ENCODE measurements around the gene NDUFS2.

The NDUFS2 gene

DNA sequence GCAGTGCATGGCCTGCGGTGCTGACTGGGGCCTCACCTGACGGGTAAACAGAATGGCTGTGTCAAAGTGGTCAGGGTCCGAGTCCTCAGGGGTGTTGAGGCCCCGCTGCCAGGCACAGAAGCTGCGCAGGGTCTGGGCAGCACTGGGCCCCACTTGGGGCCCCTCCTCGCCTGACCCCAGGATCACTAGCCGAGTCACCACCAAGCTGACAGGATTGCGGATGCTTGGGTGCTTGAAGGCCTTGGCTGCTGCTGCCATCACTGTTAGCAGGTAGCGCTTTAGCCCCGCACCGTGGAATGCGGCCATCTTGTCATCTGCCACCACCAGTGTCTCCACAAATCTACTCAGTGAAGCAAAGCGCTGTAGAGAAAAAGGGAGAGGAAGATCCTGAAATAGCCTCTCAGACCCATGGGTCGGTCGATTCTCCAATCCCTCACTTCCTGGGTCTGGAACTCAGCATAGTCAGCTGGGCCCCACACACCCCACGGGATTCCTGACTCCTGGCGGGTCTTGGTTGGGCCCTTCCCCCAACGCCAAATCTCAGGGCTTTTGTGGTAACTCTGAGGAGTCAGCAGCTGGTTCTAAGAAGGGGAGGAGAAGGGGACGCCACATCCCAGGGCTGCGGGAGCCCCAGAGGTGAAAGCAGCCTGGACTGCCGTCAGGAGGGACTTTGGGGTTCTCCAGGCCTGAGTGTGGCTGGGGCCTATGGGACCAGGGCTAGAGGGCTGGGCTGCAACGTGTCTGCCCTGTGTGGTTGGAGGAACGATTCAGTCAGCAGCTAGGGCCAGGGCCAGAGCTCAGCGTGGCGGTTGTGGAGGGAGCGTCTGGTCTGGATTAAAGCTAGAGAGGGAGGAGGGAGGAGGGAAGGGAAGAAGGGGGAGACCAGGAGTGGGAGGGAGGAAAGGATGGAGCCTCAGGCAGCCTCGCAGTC is 5.4 kb upstream of the NDUFS2 start:
- DNase-seq: peak; percentile 96

DNA sequence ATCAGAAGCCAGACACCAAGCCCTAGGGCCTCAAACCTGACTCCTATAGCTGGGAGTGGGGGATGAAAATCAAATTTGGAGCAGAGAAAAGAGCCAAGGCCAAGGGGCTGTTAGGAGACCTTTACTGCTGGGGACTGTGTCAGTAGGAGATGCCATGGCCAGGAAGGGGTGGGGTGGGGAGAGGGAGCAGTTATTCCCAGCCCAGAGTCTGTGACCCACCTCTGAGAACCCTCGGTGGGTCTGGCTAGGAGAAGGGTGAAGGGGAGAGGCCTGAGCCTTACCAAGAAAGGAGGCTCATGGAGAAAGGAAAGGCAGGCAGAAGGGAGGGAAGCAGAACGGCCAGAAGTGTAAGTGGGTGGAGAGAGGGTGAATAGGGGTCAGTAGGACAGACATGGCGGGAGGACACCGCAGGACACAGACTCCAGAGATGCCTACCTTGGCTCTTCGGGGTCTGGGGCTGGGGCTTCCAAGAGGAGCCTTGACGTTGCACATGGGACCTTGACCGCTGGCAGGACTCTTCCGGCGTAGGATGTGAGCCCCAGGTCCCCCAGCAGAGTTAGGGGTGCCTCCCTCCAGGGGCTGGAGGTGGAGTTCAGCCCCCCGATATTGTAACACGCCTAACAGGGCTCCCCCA is 4.5 kb upstream of the NDUFS2 start:
- no peak for DNase-seq

DNA sequence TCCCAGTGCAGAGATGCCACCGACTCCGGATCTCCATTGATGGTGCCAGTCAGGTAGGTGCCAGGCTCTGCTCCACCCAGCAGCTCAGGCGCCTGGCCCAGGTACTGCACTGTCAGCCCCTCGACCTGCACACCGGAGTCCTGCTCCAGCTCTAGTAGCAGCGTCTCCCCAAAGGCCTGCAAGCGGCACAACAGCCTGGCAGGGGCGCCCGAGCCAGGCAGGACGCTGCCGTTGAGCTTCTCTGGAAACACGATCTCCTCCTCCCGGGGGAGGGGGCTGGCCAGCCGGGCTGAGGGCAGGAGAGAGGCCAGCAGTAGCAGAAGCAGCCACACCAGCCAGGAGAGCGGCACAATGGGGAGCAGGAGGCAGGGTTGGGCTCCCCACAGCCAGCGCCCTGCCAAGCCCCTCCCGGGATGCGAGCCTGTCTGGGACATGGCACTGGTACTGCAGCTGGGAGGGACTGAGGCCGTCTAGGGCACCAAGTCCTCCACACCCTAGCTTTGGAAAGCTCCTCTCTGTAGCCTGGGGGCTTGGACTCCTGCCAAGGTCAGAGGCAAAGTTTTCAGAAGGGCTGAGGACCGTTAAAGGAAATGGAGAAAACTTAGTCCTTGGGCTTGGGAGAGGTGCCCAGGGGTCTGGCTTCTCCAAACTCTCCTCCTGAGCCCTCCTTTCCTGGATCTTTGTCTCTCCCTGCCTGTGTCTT is 3.8 kb upstream of the NDUFS2 start:
- peak; percentile 64 for DNase-seq

DNA sequence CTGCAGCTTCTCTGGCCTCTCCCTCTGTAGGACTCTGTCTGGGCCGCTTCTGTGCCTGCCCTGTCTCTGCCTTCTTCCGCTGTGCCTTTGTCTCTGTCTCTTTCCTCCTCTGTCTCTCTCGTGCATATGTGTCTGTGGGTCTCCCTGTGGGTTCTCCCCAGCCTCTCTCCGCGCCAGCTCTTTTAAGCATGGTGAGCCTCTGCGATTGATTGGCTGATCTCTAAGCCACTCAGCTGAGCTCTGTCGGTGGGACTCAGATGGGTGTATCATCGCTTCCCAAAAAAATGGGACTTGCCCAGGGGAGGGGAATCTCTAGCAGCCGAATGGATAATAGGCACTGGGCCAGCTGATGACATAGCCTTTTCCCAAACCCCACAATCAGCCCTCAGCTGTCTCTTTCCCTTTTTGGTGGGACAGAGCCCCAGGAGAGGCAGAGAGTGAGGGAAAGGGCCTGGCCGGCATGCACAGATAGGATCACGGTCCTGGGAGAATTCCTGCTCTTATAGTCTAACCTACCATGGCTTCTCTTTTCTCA is 3.2 kb upstream of the NDUFS2 start, which contains the start of gene ADAMTS4:
ADAMTS4 (minus strand) TSS at position 158 of the 535 bp plus-strand sequence. CDS start 427 bp downstream, outside the sequence.
- DNase-seq: peak; percentile 77

DNA sequence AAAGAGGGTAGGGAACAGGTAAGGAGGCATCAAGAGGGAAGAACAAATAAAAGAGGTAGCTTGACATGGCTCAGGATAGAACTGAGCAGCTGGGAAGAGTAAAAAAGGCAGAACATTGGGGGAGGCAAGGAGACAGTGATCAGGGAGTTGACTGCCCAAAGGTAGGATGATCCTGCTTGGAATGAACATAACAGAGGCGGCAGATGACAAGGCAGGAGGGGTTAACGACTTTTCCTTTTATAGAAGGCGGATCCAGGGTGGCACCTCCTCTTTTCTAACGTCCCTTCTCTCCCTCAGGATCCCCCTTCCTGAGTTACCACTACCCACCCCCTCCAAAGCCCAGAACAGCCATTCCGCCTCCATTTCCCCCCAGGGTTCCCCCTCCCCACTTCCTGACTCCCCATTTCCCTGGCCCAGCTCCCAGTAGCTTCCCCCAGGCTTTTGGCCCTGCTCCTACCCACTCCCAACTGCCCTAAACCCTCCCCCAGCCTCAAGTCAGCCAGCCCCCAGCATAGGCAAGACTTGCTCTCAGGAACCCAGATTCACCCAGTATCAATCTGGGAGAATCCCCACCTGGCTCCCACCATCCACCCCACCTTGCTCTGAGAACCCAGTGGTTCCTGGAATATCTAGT is 2.5 kb upstream of the NDUFS2 start:
- peak; percentile 26 for DNase-seq

DNA sequence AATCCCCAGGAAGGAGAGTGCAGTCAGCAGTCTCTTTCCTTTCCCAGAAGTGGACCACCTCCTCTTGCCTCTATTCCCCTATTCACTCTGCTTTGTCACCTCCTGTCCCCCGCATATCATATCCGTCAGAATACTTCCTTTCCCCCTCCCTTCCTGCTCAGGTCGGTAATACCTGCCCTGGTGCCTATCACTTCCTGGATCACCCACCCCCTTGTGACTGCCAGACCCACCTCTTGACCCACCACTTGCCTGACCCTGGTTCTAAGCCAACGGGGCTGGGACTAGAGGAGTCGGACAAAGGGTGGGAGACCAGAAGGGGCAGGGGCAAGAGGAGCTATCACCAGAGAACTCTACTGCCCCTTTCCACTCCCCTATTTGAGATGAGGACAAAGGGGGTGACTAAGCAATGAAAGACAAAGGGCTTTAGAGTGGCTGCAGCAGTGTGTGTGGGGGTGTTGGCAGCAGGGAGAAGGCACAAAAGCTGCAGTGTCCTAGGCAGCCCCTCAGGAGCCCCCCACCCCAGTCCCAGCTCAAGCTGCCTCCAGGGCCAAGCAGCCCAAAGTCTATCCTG is 1.7 kb upstream of the NDUFS2 start:
- no peak for DNase-seq

DNA sequence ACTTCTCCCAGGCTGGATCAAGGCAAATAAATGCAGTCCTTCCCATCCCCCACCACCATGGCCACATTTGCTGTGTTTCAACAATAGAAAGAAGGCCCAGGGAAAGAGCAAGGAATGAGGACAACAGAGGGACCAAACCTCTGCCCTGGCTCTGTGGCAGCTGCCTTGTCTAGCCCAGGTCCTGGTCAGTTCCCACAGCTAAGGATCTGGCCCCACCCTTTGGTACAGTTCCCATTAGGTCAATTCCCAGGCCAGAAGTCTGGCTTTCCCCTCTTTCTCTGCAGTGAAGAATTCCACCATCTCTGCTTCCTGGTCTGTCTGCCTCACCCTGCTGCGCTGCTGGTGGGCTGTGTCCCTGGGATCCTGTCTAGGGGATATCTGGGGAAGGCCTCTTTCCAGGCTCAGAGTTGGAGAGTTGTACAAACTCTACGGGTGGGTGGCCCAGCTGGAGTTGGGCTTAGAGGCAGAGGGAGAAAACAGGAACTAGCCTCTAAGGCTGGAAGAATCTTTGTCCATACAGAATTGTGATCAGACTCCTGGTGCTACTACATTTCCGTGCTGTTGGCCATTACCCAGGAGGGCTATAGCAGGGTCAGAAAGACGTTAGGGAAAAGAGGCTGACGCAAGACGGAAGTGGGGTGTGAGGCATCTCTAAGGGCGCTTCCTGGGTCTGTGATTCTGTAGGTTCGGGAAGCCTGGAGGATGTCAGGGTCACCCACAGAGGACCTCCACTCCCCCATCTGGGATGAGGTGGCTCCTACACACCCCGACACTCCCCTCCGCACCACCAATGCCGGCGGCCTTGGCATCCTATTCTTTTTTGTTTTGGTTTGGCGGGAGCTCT is 953 bp upstream of the NDUFS2 start:
- peak; percentile 32 for DNase-seq

DNA sequence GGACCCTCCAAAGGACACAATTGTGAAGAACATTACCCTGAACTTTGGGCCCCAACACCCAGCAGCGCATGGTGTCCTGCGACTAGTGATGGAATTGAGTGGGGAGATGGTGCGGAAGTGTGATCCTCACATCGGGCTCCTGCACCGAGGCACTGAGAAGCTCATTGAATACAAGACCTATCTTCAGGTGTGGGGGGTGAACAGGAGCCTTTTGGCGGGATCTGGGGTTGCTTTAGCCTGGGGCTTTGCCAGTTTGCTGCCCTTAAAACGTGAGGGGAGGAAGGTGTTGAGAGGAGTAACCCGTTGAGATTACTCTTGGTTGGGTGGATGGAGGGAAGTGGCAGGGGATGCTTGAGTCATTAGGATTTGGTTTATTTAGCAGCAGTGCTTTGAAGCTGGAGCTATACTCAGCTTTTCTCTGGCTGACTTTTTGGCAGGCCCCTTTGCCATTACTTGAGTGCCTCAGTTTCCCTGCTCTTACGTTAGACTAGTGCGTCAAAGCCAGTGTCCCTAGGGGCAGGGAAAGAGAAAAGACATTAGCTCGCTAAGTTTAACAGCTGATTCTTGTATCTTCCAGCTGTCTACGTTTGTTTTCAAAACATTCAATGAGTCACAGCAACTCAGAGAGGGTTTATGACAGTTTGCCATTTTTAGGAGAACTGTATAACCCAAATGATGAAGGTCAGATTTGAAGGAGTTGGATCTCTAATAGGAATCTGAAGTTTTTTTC is 4.4 kb downstream of the NDUFS2 start:
- no peak for DNase-seq

DNA sequence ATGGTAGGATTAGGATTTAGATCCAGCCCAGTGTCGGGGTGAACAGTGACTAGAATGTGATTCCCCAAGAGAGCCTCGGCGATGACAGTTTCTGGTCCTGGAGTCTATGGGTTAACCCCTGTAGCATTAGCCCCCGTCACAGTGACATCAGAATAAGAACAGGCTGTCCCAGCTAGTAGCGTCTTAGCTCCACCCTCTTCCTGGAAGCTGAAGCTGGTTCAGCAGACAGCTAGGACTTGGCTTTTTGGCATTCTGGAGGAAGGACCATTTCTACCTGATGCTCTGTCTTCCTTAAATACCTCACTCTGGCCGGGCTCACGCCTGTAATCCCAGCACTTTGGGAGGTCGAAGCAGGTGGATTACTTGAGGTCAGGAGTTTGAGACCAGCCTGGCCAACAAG is 5.0 kb downstream of the NDUFS2 start:
- no peak for DNase-seq

DNA sequence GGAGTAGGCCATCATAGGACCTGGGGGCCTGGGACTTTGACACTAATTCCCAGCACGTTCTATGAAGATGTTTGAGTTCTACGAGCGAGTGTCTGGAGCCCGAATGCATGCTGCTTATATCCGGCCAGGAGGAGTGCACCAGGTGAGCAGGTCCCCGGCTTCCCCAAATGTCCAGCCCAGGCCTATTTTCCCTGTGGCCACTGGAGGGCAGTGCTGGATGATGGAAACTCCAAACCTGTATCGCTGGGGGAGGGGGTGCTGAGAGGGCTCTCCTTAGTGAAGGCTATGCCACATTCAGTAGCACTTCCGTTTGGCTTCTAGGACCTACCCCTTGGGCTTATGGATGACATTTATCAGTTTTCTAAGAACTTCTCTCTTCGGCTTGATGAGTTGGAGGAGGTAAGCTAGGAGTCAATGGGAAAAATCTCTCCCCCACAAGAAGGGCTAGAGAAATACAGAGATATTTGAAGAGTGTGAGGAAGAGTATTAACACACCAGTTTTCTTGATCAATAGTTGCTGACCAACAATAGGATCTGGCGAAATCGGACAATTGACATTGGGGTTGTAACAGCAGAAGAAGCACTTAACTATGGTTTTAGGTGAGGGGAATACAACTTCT is 7.7 kb downstream of the NDUFS2 start:
- peak; percentile 95 for DNase-seq

DNA sequence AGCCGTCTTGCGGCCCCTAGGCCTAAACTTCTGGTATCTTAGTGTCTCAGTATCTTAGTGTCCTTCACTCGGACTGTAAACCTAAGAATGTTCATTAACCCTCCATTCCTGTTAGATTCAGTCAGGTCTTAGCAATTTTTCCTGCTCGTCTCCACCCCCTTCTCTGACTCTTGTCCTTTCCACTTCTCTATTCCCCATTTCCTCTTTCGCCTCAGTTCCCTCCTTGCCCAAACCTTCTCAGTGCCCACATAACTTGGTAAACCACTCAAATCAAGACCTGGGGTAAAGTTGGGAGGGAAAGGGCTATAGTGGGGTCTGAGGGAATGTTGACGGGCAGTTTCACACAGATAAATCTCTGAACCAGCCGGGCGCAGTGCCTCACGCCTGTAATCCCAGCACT is 12.2 kb downstream of the NDUFS2 start:
- no peak for DNase-seq

DNA sequence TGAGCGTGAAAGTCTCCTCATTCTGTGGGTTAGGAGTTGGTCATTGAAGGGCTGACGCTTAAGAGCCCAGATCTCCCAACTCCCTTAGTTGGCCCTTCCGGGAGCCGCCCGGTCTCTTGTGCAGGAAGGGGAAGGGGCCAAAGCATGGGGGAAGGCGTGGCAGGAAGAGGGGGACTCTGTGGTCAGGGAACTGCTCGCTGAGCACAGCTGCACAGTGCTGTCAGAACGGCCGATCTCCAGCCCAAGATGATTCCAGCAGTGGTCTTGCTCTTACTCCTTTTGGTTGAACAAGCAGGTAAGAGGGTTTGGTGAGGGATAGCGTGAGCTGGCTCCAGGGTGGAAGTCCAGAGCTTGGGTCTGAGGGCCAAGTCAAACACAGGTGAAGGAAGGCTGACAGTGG is 12.9 kb downstream of the NDUFS2 start, which contains the start of gene FCER1G:
FCER1G (plus strand) TSS at position 220 of the 400 bp plus-strand sequence; CDS start at position 247, 27 bp downstream.
- DNase-seq: no peak

DNA sequence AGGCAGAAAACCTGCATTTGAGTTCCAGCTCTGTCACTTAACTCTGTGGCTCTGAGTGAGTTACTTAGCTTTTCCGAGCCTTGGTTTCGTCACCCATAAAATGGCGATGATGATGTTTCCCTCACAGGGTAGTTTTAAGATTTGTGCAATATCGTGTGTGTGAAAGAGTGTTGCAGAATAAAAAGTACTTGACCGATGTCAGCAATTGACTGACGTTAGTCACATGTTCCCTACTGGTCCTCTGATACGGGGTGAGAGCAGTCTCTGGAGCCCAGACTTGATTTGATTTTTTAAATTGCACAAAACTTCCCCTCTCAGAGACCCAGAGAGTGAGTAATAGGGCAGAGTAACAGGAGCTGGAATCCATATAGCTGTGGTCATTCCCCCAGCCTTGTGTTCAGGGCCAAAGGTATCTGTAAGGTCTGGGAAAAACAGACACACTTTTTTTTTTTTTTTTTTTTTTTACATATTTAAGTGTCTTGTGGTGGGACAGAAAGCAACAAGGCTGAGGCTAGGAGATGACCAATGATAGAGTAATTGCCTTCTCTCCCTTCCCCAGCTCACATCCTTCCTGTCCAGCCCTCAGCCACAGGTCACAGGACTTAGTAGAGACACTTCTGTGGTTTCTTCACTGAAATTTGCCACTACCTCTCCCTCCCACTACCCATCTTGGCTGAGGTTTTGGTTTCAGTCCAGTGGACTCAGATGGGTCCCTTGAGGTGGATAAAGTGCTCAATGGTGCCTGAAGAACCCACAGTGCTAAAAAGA is 15.0 kb downstream of the NDUFS2 start:
- DNase-seq: no peak

DNA sequence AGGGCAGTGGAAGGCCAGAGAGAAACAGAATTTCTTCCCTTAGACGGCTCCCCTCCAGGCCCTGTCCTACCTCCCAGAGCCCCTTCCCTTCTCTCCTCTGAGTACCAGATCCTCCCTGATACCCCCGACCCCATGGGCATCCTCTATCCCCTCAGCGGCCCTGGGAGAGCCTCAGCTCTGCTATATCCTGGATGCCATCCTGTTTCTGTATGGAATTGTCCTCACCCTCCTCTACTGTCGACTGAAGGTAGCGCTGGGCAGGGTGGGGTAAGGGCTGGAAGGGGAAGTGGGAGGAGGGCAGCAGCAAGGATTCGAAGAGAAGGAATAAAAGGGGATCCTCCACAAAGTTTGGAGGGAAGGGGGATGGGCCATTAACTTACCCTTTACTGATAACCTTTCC is 15.7 kb downstream of the NDUFS2 start:
- DNase-seq: no peak

DNA sequence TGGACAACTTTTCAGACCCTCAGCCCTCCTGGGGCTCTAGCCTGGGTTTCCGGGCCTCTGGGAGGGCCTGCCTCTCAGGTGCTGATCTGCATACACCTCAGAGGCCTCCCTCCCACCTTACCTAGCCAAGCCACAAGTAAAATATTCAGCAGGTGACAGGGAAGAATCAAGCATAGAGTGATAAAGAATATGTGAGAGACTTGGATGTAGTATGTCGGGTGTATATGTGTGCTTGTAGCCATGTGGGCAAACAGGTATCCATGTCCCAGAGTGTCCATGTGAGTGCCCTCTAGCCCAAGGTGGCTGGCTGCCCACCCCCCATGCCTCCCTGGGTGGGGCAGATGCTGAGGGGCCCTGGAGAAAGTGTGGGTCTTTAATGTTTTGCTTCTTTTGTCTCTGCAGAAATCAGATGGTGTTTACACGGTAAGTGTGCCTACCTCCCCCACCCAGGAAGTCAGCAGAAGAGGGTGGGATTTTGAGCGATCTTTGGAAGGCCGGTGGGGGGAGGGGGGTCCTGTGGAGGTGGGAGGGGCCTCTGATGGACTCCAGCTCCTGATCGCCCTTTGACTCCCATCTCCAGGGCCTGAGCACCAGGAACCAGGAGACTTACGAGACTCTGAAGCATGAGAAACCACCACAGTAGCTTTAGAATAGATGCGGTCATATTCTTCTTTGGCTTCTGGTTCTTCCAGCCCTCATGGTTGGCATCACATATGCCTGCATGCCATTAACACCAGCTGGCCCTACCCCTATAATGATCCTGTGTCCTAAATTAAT is 16.3 kb downstream of the NDUFS2 start:
- no peak for DNase-seq

DNA sequence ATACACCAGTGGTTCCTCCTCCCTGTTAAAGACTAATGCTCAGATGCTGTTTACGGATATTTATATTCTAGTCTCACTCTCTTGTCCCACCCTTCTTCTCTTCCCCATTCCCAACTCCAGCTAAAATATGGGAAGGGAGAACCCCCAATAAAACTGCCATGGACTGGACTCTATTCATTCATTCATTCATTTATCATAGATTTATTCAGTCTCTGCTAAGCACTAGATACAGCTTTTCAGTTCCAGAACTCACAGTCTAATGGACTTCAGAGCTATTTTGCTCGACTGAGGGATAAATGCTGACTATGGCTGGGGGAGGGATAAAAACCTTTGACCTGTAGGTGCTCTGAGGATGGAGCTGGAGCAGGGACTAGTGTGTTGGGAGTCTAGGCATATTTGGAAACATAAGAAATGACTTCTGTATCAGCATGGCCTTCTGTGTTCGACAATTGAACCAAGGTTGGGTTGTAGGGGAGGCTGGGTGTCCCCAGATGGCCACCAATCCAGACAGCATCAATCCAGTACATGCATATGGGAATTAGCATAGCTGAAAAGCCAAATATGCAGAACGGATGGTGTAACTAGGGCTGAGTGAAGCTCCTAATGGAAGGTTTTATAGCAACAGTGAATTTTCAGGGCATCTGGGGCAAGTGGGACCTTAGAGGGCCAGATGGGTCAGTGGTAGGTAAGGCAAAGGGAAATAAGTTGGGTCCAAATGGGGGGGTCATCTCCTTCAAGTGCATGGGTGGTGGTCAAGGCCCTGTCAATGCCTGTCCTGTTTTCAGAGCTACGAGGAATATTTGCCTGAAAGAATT is 17.1 kb downstream of the NDUFS2 start:
- no peak for DNase-seq

DNA sequence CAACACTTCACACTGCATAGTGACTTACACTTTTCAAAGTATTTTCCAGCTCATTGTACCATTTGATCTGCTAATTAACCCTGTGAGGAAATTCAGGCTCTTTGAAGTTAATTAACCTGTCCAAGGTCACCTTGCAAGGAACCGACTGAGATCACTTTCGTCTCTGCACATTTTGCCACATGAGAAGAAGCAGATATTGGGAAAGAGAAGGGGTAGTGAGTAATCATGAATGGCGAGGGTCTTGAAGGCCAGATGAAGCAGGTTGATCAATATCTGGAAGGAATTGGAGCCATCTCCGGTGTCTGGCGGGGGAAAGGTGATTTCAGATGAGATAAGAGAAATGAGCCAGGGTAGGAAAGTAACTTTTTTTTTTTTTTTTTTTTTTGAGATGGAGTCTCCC is 17.8 kb downstream of the NDUFS2 start:
- no peak for DNase-seq
